COLO829 (cell line): Measurements from ENCODE around the gene ADD1.
"Not testable (repeated sequence)": the region's sequence is repeated elsewhere in the genome, so short reads cannot be mapped to it uniquely, and the experiment has no call there.

Experiments
- DNase-seq: peaks from one replicate; pipeline ENCODE4 v3.0.0; 2012; ENCODE audit warnings: low spot score

ADD1 gene

GRCh38 chr4:2922453-2923101, 78.9 kb downstream of the ADD1 start:
- DNase-seq, result not testable (repeated sequence)

GRCh38 chr4:2923141-2923551, 79.5 kb downstream of the ADD1 start:
- no peak for DNase-seq

GRCh38 chr4:2923668-2924173, 80.1 kb downstream of the ADD1 start:
- no peak for DNase-seq

GRCh38 chr4:2924286-2924685, 80.6 kb downstream of the ADD1 start:
- DNase-seq, result no peak

- DNase-seq, result no peak
Observed at GRCh38 chr4:2924765-2925301, 81.2 kb downstream of the ADD1 start.

GRCh38 chr4:2925496-2925895, 81.9 kb downstream of the ADD1 start:
- DNase-seq, result no peak

- DNase-seq, result no peak
Observed at GRCh38 chr4:2925931-2926860, 82.6 kb downstream of the ADD1 start.

- DNase-seq, result no peak
Observed at GRCh38 chr4:2927016-2927695, 83.5 kb downstream of the ADD1 start.

GRCh38 chr4:2927696-2928075, 84.0 kb downstream of the ADD1 start:
- no peak for DNase-seq

- no peak for DNase-seq
Observed at GRCh38 chr4:2928242-2929176, 84.9 kb downstream of the ADD1 start.

- no peak for DNase-seq
Observed at GRCh38 chr4:2929469-2929868, 85.8 kb downstream of the ADD1 start.

GRCh38 chr4:2930135-2930757, 86.6 kb downstream of the ADD1 start:
- DNase-seq, result no peak

GRCh38 chr4:2930758-2931511, 87.3 kb downstream of the ADD1 start:
- DNase-seq, result no peak

GRCh38 chr4:2931512-2932301, 88.1 kb downstream of the ADD1 start:
- no peak for DNase-seq

- DNase-seq, result no peak
Observed at GRCh38 chr4:2932321-2932950, 88.8 kb downstream of the ADD1 start.

GRCh38 chr4:2932951-2933565, 89.4 kb downstream of the ADD1 start:
- DNase-seq, result no peak

- DNase-seq, result no peak
Observed at GRCh38 chr4:2933566-2934076, 90.0 kb downstream of the ADD1 start.
